DND-41 (cell line): ENCODE measurements around the gene HSPG2.

Experiments
- ATAC-seq: fragments of 200-7000 bp; cut with Tn5 transposase; 3 replicates; pipeline ENCODE4 v1.9.1; 2021; ENCODE audit warnings: low read depth; ENCODE audit not compliant: insufficient read depth
- DNase-seq: peaks from one replicate; pipeline ENCODE4 v3.0.0-alpha.2; 2020
- H2AFZ ChIP-seq: 2 replicates; pipeline ENCODE4 v1.6.0; 2012; ENCODE audit warnings: low read depth, low read length
- H3K27ac ChIP-seq: 2 replicates; pipeline ENCODE4 v1.5.1; 2012; ENCODE audit warnings: low read length, inconsistent platforms
- H3K27me3 ChIP-seq: fragments of 200-600 bp; sonication (generic); 2 replicates; pipeline ENCODE4 v1.6.0; 2012; ENCODE audit warnings: low read length, mild to moderate bottlenecking, inconsistent platforms; ENCODE audit not compliant: insufficient read depth, poor library complexity
- H3K36me3 ChIP-seq: 2 replicates; pipeline ENCODE4 v1.5.1; 2012; ENCODE audit warnings: low read length, inconsistent platforms; ENCODE audit not compliant: insufficient read depth
- H3K4me1 ChIP-seq: 2 replicates; pipeline ENCODE4 v1.5.1; 2012; ENCODE audit warnings: mild to moderate bottlenecking, low read length; ENCODE audit not compliant: insufficient read depth
- H3K4me2 ChIP-seq: 2 replicates; pipeline ENCODE4 v1.6.0; 2012; ENCODE audit warnings: mild to moderate bottlenecking, moderate library complexity, low read length, inconsistent platforms; ENCODE audit not compliant: insufficient read depth
- H3K4me3 ChIP-seq, 2 experiments: fragments of 200-600 bp in 1 of 2; shearing (Covaris generic) in 1 of 2; 2 replicates each; pipeline ENCODE4 v1.5.1; 2012 to 2016; ENCODE audit warnings: inconsistent platforms in 2 of 2, low read length in 2 of 2, mild to moderate bottlenecking in 2 of 2, low read depth in 1 of 2, moderate library complexity in 1 of 2
- H3K79me2 ChIP-seq: 2 replicates; pipeline ENCODE4 v1.6.0; 2012; ENCODE audit warnings: low read length, inconsistent platforms; ENCODE audit not compliant: insufficient read depth
- H3K9ac ChIP-seq: 2 replicates; pipeline ENCODE4 v1.6.0; 2012; ENCODE audit warnings: low read depth, mild to moderate bottlenecking, inconsistent platforms, low read length, moderate library complexity
- H3K9me3 ChIP-seq: 2 replicates; pipeline ENCODE4 v1.5.1; 2012; ENCODE audit warnings: low read length, moderate library complexity, mild to moderate bottlenecking, inconsistent platforms; ENCODE audit not compliant: insufficient read depth, severe bottlenecking
- H4K20me1 ChIP-seq: 2 replicates; pipeline ENCODE4 v1.6.0; 2012; ENCODE audit warnings: low read length; ENCODE audit not compliant: insufficient read depth
- CTCF ChIP-seq: IDR thresholded peaks from 2 replicates; pipeline ENCODE4 v1.5.1; 2012; ENCODE audit warnings: borderline replicate concordance, low read length, moderate library complexity, mild to moderate bottlenecking; ENCODE audit not compliant: poor library complexity, severe bottlenecking; ENCODE audit errors: extremely low read depth
- EZH2 ChIP-seq: IDR thresholded peaks from 3 replicates; pipeline ENCODE4 v1.6.1; 2012; ENCODE audit warnings: borderline replicate concordance, low read depth, mild to moderate bottlenecking, moderate library complexity, low read length, inconsistent platforms; ENCODE audit not compliant: severe bottlenecking

Gene HSPG2

GRCh38 chr1:21882721-21883415 is 54.2 kb downstream of the HSPG2 start:
- H3K36me3 ChIP-seq: no peaks in the 10 kb centered on the region
- TF ChIP-seq CTCF (no peak), EZH2 (no peak)
- DNase-seq: no peak

DNA sequence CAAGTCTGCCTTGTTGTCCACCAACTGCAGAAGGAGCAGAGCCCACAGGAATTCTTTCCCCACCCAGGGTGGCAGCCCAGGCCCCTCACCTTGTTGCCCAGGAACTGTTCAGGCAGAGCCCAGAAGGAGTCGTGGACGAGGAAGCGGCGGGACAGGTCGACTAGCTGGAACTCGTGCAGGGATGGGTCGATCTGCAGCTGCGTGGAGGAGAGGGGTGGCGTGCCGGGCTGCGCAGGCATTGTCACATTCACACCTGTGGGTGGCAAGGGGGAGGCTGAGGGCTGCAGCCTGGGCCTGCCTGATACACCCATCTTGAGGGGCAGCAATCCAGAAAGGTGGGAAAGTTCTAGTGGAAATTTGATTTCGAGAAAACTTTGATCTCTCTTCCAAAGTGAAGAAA is 55.9 kb downstream of the HSPG2 start:
- H3K9ac ChIP-seq: no peak overlapping the region
- H3K4me3 ChIP-seq: no peak overlapping the region
- TF ChIP-seq CTCF: no peak
- no peak for TF ChIP-seq EZH2
- no peaks in the 10 kb centered on the region for H3K9me3 ChIP-seq
- no peak for ATAC-seq
- H3K27ac ChIP-seq: no peak overlapping the region
- no peaks in the 10 kb centered on the region for H3K79me2 ChIP-seq
- no peak for DNase-seq
- no peaks in the 10 kb centered on the region for H4K20me1 ChIP-seq
- no peaks in the 10 kb centered on the region for H3K27me3 ChIP-seq
- H3K4me1 ChIP-seq: no peaks in the 10 kb centered on the region
- no peak overlapping the region for H2AFZ ChIP-seq
- H3K4me2 ChIP-seq: no peak overlapping the region
- no peaks in the 10 kb centered on the region for H3K36me3 ChIP-seq

More at GRCh38 chr1:21882721-21883415, 54.2 kb downstream of the HSPG2 start:
- H3K9me3 ChIP-seq: no peaks in the 10 kb centered on the region
- no peak overlapping the region for H2AFZ ChIP-seq
- no peaks in the 10 kb centered on the region for H3K27me3 ChIP-seq
- H3K4me3 ChIP-seq: no peak overlapping the region
- no peak overlapping the region for H3K9ac ChIP-seq
- no peaks in the 10 kb centered on the region for H3K79me2 ChIP-seq
- ATAC-seq: no peak
- no peaks in the 10 kb centered on the region for H4K20me1 ChIP-seq
- no peak overlapping the region for H3K4me2 ChIP-seq
- H3K4me1 ChIP-seq: no peaks in the 10 kb centered on the region
- no peak overlapping the region for H3K27ac ChIP-seq

- TF ChIP-seq CTCF: no peak
- TF ChIP-seq EZH2: no peak
- Histone ChIP-seq H3K4me1 (no peaks in the 10 kb centered on the region), H3K27me3 (no peaks in the 10 kb centered on the region), H3K27ac (no peak overlapping the region), H3K79me2 (no peaks in the 10 kb centered on the region), H2AFZ (no peak overlapping the region), H3K9me3 (no peaks in the 10 kb centered on the region), H3K4me3 (no peak overlapping the region), H3K36me3 (no peaks in the 10 kb centered on the region), H3K9ac (no peak overlapping the region), H3K4me2 (no peak overlapping the region), H4K20me1 (no peaks in the 10 kb centered on the region)
- no peak for ATAC-seq
- no peak for DNase-seq
Observed at GRCh38 chr1:21880619-21880970, 56.5 kb downstream of the HSPG2 start.

DNA sequence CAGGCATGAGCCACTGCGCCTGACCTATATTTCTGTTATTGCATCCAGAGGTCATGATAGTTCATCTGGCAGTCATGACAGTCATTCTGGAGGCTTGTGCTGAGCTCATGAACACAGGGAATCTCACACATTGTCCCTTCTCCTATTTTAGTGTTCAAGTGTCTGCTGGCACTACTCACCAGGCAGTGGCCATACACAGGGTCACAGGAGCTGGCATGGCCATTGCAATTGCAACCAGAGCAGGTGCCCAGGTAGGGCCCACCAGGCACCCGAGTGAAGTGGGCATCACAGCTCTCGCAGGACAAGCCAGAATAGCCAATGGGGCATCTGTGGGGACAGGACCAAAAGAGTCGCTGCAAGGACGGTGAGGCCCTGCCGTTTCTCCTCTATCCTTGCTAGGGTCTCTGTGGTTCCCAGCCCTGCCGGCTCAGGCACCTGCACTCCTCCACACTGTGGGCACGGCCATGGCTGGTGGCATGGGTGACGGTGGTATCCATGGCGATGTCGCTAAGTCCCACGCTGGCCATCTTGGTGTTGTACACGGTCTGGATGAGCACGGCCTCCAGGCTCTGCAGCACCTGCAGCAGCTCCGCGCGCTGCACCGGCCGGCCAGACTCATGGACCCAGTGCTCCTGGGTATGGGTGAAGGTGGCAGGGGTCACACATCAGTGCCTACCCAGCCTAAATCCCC is 57.0 kb downstream of the HSPG2 start:
- H3K27me3 ChIP-seq: no peaks in the 10 kb centered on the region
- H3K4me3 ChIP-seq: no peak overlapping the region
- H2AFZ ChIP-seq: no peak overlapping the region
- H3K36me3 ChIP-seq: no peaks in the 10 kb centered on the region
- H3K9me3 ChIP-seq: no peaks in the 10 kb centered on the region
- no peaks in the 10 kb centered on the region for H3K4me1 ChIP-seq
- no peaks in the 10 kb centered on the region for H3K79me2 ChIP-seq
- ATAC-seq (no peak), DNase-seq (no peak)
- no peak overlapping the region for H3K9ac ChIP-seq
- no peak for TF ChIP-seq EZH2
- no peak for TF ChIP-seq CTCF
- no peaks in the 10 kb centered on the region for H4K20me1 ChIP-seq
- H3K27ac ChIP-seq: no peak overlapping the region
- no peak overlapping the region for H3K4me2 ChIP-seq
